ENCODE data around the gene SHC3. TPM values are rescaled to one million over a fixed set of nuclear protein-coding genes. Genes with fewer than 3 reads are reported as not detected.

SHC3 gene
- total RNA-seq, 8 experiments from 2014 or later = 4.6 to 40.7 (median 10.7) TPM

- Histone ChIP-seq H3K27ac (no peak overlapping the region), H3K4me3 (peak overlapping the region in 2 of 5 donors; percentile 48 to 61), H3K4me1 (replicated peaks in 1 of 2) (peaks cover 7 to 8% of the 10 kb centered on the region in 2 donors)
- no peak for ATAC-seq (replicated peaks in 6 of 8)
- WGBS, 10 experiments = 41 to 96% (median 69%) methylated on average over 7 to 19 of the region's 25 CpGs
- in situ Hi-C loops (cut with MboI; ENCODE audit: low pct_unique_long_range_greater_than_20kb in 2 of 9, low sequenced_read_pairs in 9 of 9, unreplicated experiment in 9 of 9) = loop anchor here in 4 of 9 experiments (25.0 kb wide), 4 partner anchors 153 to 1303 kb away; no protein-coding TSS in a partner anchor
These were observed 188.4 kb downstream of the SHC3 start for GRCh38 chr9:88990041-88990728.

- H3K4me3 ChIP-seq = no peak overlapping the region
- no peak overlapping the region for H3K27ac ChIP-seq
- H3K4me1 ChIP-seq (replicated peaks in 1 of 2) = peaks cover 7 to 8% of the 10 kb centered on the region in 2 donors
- in situ Hi-C loops (cut with MboI; ENCODE audit: low pct_unique_long_range_greater_than_20kb in 2 of 9, low sequenced_read_pairs in 9 of 9, unreplicated experiment in 9 of 9) = loop anchor here in 4 of 9 experiments (25.0 kb wide), 4 partner anchors 152 to 1302 kb away; no protein-coding TSS in a partner anchor
- ATAC-seq (replicated peaks in 6 of 8) = peak in 1 of 8 experiments; percentile 11
- WGBS, 10 experiments = 3 to 100% (median 73%) methylated on average over 1 to 5 of the region's 7 CpGs; no CpG with 5 or more reads in 2 of the 10 experiments
These were observed 189.6 kb downstream of the SHC3 start for GRCh38 chr9:88988796-88989641.

- no peak overlapping the region for H3K4me3 ChIP-seq
- WGBS, 10 experiments = 20 to 100% (median 67%) methylated on average over 1 to 4 of the region's 4 CpGs; no CpG with 5 or more reads in 3 of the 10 experiments
- in situ Hi-C loops (cut with MboI; ENCODE audit: low pct_unique_long_range_greater_than_20kb in 2 of 9, low sequenced_read_pairs in 9 of 9, unreplicated experiment in 9 of 9) = loop anchor here in 4 of 9 experiments (25.0 kb wide), 4 partner anchors 150 to 1300 kb away; no protein-coding TSS in a partner anchor
- H3K27ac ChIP-seq = no peak overlapping the region
- no peak for ATAC-seq (replicated peaks in 6 of 8)
- peaks cover 7 to 8% of the 10 kb centered on the region in 2 donors for H3K4me1 ChIP-seq (replicated peaks in 1 of 2)
These were observed 191.0 kb downstream of the SHC3 start for GRCh38 chr9:88987661-88988060.

GRCh38 chr9:88986776-88987175 lies 191.8 kb downstream of the SHC3 start:
- Histone ChIP-seq H3K4me1 (replicated peaks in 1 of 2) (peaks cover 0 to 4% of the 10 kb centered on the region in 2 donors), H3K4me3 (no peak overlapping the region), H3K27ac (no peak overlapping the region)
- WGBS, 10 experiments = 17 to 100% (median 78%) methylated on average over 1 to 3 of the region's 3 CpGs; no CpG with 5 or more reads in 2 of the 10 experiments
- in situ Hi-C loops (cut with MboI; ENCODE audit: low pct_unique_long_range_greater_than_20kb in 2 of 9, low sequenced_read_pairs in 9 of 9, unreplicated experiment in 9 of 9) = loop anchor here in 4 of 9 experiments (25.0 kb wide), 4 partner anchors 149 to 1299 kb away; no protein-coding TSS in a partner anchor
- ATAC-seq (replicated peaks in 6 of 8) = no peak

- H3K27ac ChIP-seq = no peak overlapping the region
- H3K4me1 ChIP-seq (replicated peaks in 1 of 2) = peaks cover 0 to 3% of the 10 kb centered on the region in 2 donors
- 17 to 92% (median 70%) methylated on average over 1 to 2 of the region's 2 CpGs; no CpG with 5 or more reads in 1 of the 10 experiments for WGBS, 10 experiments
- in situ Hi-C loops (cut with MboI; ENCODE audit: low pct_unique_long_range_greater_than_20kb in 2 of 9, low sequenced_read_pairs in 9 of 9, unreplicated experiment in 9 of 9) = loop anchor here in 4 of 9 experiments (25.0 kb wide), 4 partner anchors 148 to 1298 kb away; no protein-coding TSS in a partner anchor
- ATAC-seq (replicated peaks in 6 of 8) = no peak
- H3K4me3 ChIP-seq = no peak overlapping the region
These were observed 193.0 kb downstream of the SHC3 start for GRCh38 chr9:88985616-88986015.

- 0 to 100% (median 49%) methylated on average over 1 to 4 of the region's 4 CpGs; no CpG with 5 or more reads in 2 of the 10 experiments for WGBS, 10 experiments
- no peak overlapping the region for H3K4me3 ChIP-seq
- no peak overlapping the region for H3K27ac ChIP-seq
- in situ Hi-C loops (cut with MboI; ENCODE audit: low pct_unique_long_range_greater_than_20kb in 2 of 9, low sequenced_read_pairs in 9 of 9, unreplicated experiment in 9 of 9) = loop anchor here in 4 of 9 experiments (25.0 kb wide), 4 partner anchors 147 to 1297 kb away; no protein-coding TSS in a partner anchor
- H3K4me1 ChIP-seq (replicated peaks in 1 of 2) = no peaks in the 10 kb centered on the region
- ATAC-seq (replicated peaks in 6 of 8) = peak in 3 of 8 experiments; percentile 65 to 95 (median 76)
These were observed 194.1 kb downstream of the SHC3 start for GRCh38 chr9:88984543-88984883.

- 60 to 100% (median 92%) methylated on average over 1 of the region's 2 CpGs; no CpG with 5 or more reads in 6 of the 10 experiments for WGBS, 10 experiments
- Histone ChIP-seq H3K4me1 (replicated peaks in 1 of 2) (no peaks in the 10 kb centered on the region), H3K4me3 (no peak overlapping the region), H3K27ac (no peak overlapping the region)
- in situ Hi-C loops (cut with MboI; ENCODE audit: low pct_unique_long_range_greater_than_20kb in 2 of 9, low sequenced_read_pairs in 9 of 9, unreplicated experiment in 9 of 9) = loop anchor here in 4 of 9 experiments (25.0 kb wide), 4 partner anchors 147 to 1297 kb away; no protein-coding TSS in a partner anchor
- peak in 1 of 8 experiments; percentile 47 for ATAC-seq (replicated peaks in 6 of 8)
These were observed 194.6 kb downstream of the SHC3 start for GRCh38 chr9:88983865-88984542.

- 0 to 83% (median 40%) methylated on average over 1 of the region's 1 CpG; no CpG with 5 or more reads in 2 of the 10 experiments for WGBS, 10 experiments
- peak in 1 of 8 experiments; percentile 80 for ATAC-seq (replicated peaks in 6 of 8)
- Histone ChIP-seq H3K4me1 (replicated peaks in 1 of 2) (no peaks in the 10 kb centered on the region), H3K4me3 (no peak overlapping the region), H3K27ac (no peak overlapping the region)
- in situ Hi-C loops (cut with MboI; ENCODE audit: low pct_unique_long_range_greater_than_20kb in 2 of 9, low sequenced_read_pairs in 9 of 9, unreplicated experiment in 9 of 9) = loop anchor here in 4 of 9 experiments (25.0 kb wide), 4 partner anchors 143 to 1293 kb away; no protein-coding TSS in a partner anchor
These were observed 197.8 kb downstream of the SHC3 start for GRCh38 chr9:88980740-88981203.

GRCh38 chr9:88979791-88980190 lies 198.8 kb downstream of the SHC3 start:
- H3K4me1 ChIP-seq (replicated peaks in 1 of 2) = no peaks in the 10 kb centered on the region
- H3K4me3 ChIP-seq = no peak overlapping the region
- in situ Hi-C loops (cut with MboI; ENCODE audit: low pct_unique_long_range_greater_than_20kb in 2 of 9, low sequenced_read_pairs in 9 of 9, unreplicated experiment in 9 of 9) = loop anchor here in 4 of 9 experiments (25.0 kb wide), 4 partner anchors 142 to 1292 kb away; no protein-coding TSS in a partner anchor
- H3K27ac ChIP-seq = no peak overlapping the region
- 78 to 100% (median 83%) methylated on average over 1 to 2 of the region's 2 CpGs; no CpG with 5 or more reads in 5 of the 10 experiments for WGBS, 10 experiments
- no peak for ATAC-seq (replicated peaks in 6 of 8)

- no peak overlapping the region for H3K4me3 ChIP-seq
- H3K27ac ChIP-seq = no peak overlapping the region
- no peaks in the 10 kb centered on the region for H3K4me1 ChIP-seq (replicated peaks in 1 of 2)
- in situ Hi-C loops (cut with MboI; ENCODE audit: low pct_unique_long_range_greater_than_20kb in 2 of 9, low sequenced_read_pairs in 9 of 9, unreplicated experiment in 9 of 9) = loop anchor here in 4 of 9 experiments (25.0 kb wide), 4 partner anchors 142 to 1292 kb away; no protein-coding TSS in a partner anchor
- no peak for ATAC-seq (replicated peaks in 6 of 8)
- WGBS, 10 experiments = 57 to 100% (median 100%) methylated on average over 1 to 2 of the region's 2 CpGs; no CpG with 5 or more reads in 3 of the 10 experiments
These were observed 199.6 kb downstream of the SHC3 start for GRCh38 chr9:88979021-88979420.

- Histone ChIP-seq H3K27ac (no peak overlapping the region), H3K4me1 (replicated peaks in 1 of 2) (no peaks in the 10 kb centered on the region), H3K4me3 (no peak overlapping the region)
- WGBS, 10 experiments = 40 to 98% (median 83%) methylated on average over 2 to 5 of the region's 5 CpGs; no CpG with 5 or more reads in 2 of the 10 experiments
- in situ Hi-C loops (cut with MboI; ENCODE audit: low pct_unique_long_range_greater_than_20kb in 2 of 9, low sequenced_read_pairs in 9 of 9, unreplicated experiment in 9 of 9) = loop anchor here in 4 of 9 experiments (25.0 kb wide), 4 partner anchors 141 to 1291 kb away; no protein-coding TSS in a partner anchor
- no peak for ATAC-seq (replicated peaks in 6 of 8)
These were observed 200.6 kb downstream of the SHC3 start for GRCh38 chr9:88978034-88978433.

GRCh38 chr9:88976890-88977257 lies 201.7 kb downstream of the SHC3 start:
- WGBS, 10 experiments = 75 to 100% (median 93%) methylated on average over 2 to 5 of the region's 5 CpGs; no CpG with 5 or more reads in 5 of the 10 experiments
- ATAC-seq (replicated peaks in 6 of 8) = no peak
- in situ Hi-C loops (cut with MboI; ENCODE audit: low pct_unique_long_range_greater_than_20kb in 2 of 9, low sequenced_read_pairs in 9 of 9, unreplicated experiment in 9 of 9) = loop anchor here in 4 of 9 experiments (25.0 kb wide), 4 partner anchors 140 to 1290 kb away; no protein-coding TSS in a partner anchor
- no peaks in the 10 kb centered on the region for H3K4me1 ChIP-seq (replicated peaks in 1 of 2)
- H3K27ac ChIP-seq = no peak overlapping the region
- H3K4me3 ChIP-seq = no peak overlapping the region

Measured in motor neuron (in vitro differentiated cells).